ENCODE measurements around the gene NFU1. TPM values are rescaled to one million over a fixed set of nuclear protein-coding genes. Genes with fewer than 3 reads are reported as not detected.

The NFU1 gene
- total RNA-seq, 2 donors from 2014 or later = 37.0 to 37.9 TPM

DNA sequence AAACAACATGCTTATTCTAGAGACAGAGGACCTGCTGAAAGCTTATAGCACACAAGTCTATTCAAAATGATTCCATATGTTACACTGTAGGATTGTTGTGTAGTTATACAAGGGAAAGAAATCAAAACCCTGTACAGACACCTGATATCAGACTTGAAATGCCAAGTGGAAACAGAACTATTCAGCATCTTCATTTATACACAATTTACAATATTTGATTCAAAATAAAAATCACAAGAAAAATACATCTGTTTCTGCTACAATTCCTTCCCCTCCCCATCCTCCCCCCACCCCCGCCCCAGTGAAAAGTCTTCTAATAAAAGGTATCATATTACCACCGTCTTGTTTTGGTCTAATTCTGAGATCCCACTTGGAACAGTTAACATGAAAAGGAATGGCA is 37.5 kb upstream of the NFU1 start:
- no peaks in the 10 kb centered on the region for H3K27me3 ChIP-seq (ENCODE audit: control insufficient read depth, insufficient read depth, low read length, poor library complexity, severe bottlenecking)
- H3K36me3 ChIP-seq (ENCODE audit: control insufficient read depth, insufficient read depth, low read length) = no peaks in the 10 kb centered on the region
- H3K36me3 Mint-ChIP-seq (ENCODE audit: low read depth) = no peaks in the 10 kb centered on the region
- no peak for DNase-seq
- peaks cover 3% of the 10 kb centered on the region for H3K4me1 Mint-ChIP-seq
- TF ChIP-seq, protein P1, sequence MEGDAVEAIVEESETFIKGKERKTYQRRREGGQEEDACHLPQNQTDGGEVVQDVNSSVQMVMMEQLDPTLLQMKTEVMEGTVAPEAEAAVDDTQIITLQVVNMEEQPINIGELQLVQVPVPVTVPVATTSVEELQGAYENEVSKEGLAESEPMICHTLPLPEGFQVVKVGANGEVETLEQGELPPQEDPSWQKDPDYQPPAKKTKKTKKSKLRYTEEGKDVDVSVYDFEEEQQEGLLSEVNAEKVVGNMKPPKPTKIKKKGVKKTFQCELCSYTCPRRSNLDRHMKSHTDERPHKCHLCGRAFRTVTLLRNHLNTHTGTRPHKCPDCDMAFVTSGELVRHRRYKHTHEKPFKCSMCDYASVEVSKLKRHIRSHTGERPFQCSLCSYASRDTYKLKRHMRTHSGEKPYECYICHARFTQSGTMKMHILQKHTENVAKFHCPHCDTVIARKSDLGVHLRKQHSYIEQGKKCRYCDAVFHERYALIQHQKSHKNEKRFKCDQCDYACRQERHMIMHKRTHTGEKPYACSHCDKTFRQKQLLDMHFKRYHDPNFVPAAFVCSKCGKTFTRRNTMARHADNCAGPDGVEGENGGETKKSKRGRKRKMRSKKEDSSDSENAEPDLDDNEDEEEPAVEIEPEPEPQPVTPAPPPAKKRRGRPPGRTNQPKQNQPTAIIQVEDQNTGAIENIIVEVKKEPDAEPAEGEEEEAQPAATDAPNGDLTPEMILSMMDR (conservative IDR thresholded peaks at IDR 0.05) = no peak
- no peak overlapping the region for H3K4me3 Mint-ChIP-seq
- 85 to 100% methylated on average over 1 of the region's 2 CpGs for WGBS, 2 experiments (ENCODE audit: insufficient coverage in 1 of 2, insufficient read length in 1 of 2)
- no peaks in the 10 kb centered on the region for H3K9me3 ChIP-seq (ENCODE audit: control insufficient read depth, low read length)
- H3K27ac Mint-ChIP-seq = no peak overlapping the region
- no peak overlapping the region for H3K27ac ChIP-seq (ENCODE audit: low read depth, low read length)
- H3K4me1 ChIP-seq (ENCODE audit: control insufficient read depth, insufficient read depth, low read length) = no peaks in the 10 kb centered on the region
- no peak overlapping the region for H3K4me3 ChIP-seq (ENCODE audit: low read length)
- no peak overlapping the region for H3K9ac ChIP-seq (ENCODE audit: extremely low read depth, low read length, poor library complexity, severe bottlenecking)
- no peaks in the 10 kb centered on the region for H3K27me3 Mint-ChIP-seq (ENCODE audit: insufficient read depth)
- H3K9me3 Mint-ChIP-seq = no peaks in the 10 kb centered on the region

DNA sequence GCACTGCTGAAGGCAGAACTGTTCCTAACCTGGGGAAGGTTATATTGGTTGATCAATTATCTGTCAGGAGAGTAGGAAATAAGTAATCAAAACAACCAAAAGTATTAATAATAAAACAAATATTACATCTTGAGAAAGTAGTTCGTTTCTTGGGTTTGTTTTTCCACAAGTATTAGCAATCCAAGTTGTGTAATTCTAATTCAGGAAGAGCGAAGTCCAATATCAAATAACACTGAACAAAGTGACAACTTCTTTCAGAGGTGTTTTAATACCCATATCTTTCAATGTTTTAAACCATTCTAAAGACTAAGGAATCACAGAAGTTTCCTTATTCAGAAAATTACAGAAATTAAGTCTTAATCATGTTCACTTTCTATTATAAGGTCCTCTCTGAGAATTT is 34.6 kb upstream of the NFU1 start:
- Histone ChIP-seq H3K4me3 (ENCODE audit: low read length) (no peak overlapping the region), H3K27ac (ENCODE audit: low read depth, low read length) (no peak overlapping the region), H3K36me3 (ENCODE audit: control insufficient read depth, insufficient read depth, low read length) (no peaks in the 10 kb centered on the region), H3K4me1 (ENCODE audit: control insufficient read depth, insufficient read depth, low read length) (no peaks in the 10 kb centered on the region), H3K27me3 (ENCODE audit: control insufficient read depth, insufficient read depth, low read length, poor library complexity, severe bottlenecking) (no peaks in the 10 kb centered on the region), H3K9ac (ENCODE audit: extremely low read depth, low read length, poor library complexity, severe bottlenecking) (no peak overlapping the region), H3K9me3 (ENCODE audit: control insufficient read depth, low read length) (no peaks in the 10 kb centered on the region)
- Mint-ChIP-seq H3K9me3 (no peaks in the 10 kb centered on the region), H3K36me3 (ENCODE audit: low read depth) (no peaks in the 10 kb centered on the region), H3K4me1 (peaks cover 3% of the 10 kb centered on the region), H3K27ac (no peak overlapping the region), H3K4me3 (no peak overlapping the region), H3K27me3 (ENCODE audit: insufficient read depth) (no peaks in the 10 kb centered on the region)
- TF ChIP-seq, protein P1 (conservative IDR thresholded peaks at IDR 0.05) = no peak
- WGBS, 2 experiments (ENCODE audit: insufficient coverage in 1 of 2, insufficient read length in 1 of 2) = 87 to 100% methylated on average over 1 to 2 of the region's 2 CpGs
- no peak for DNase-seq

DNA sequence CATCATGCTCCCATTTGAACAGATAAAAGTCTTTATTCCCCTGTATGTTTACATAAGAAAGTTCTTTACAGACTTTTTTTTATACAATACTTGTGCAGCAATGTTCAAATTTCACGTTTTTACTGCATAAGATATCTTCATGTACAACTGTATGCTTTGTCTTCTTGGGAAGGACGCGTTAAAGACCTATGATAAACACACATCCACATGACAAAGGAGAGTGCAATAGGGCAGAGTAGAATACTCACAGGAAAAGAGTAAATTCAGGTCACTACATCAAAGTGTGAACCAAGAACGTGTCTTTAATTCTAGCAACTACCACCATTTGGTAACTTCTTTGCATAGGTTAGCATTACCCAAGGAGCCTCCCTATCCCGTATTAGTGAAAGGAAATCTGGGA is 33.7 kb upstream of the NFU1 start:
- H3K27ac Mint-ChIP-seq = no peak overlapping the region
- Histone ChIP-seq H3K36me3 (ENCODE audit: control insufficient read depth, insufficient read depth, low read length) (peaks cover 2% of the 10 kb centered on the region), H3K4me1 (ENCODE audit: control insufficient read depth, insufficient read depth, low read length) (no peaks in the 10 kb centered on the region), H3K27ac (ENCODE audit: low read depth, low read length) (no peak overlapping the region), H3K9me3 (ENCODE audit: control insufficient read depth, low read length) (no peaks in the 10 kb centered on the region), H3K9ac (ENCODE audit: extremely low read depth, low read length, poor library complexity, severe bottlenecking) (no peak overlapping the region), H3K4me3 (ENCODE audit: low read length) (no peak overlapping the region), H3K27me3 (ENCODE audit: control insufficient read depth, insufficient read depth, low read length, poor library complexity, severe bottlenecking) (no peaks in the 10 kb centered on the region)
- TF ChIP-seq, protein P1 (conservative IDR thresholded peaks at IDR 0.05) = no peak
- no peaks in the 10 kb centered on the region for H3K9me3 Mint-ChIP-seq
- H3K4me1 Mint-ChIP-seq = peaks cover 3% of the 10 kb centered on the region
- WGBS, 2 experiments (ENCODE audit: insufficient coverage in 1 of 2, insufficient read length in 1 of 2) = 71 to 73% methylated on average over 3 to 5 of the region's 5 CpGs
- peaks cover 6% of the 10 kb centered on the region for H3K36me3 Mint-ChIP-seq (ENCODE audit: low read depth)
- no peak overlapping the region for H3K4me3 Mint-ChIP-seq
- no peak for DNase-seq
- no peaks in the 10 kb centered on the region for H3K27me3 Mint-ChIP-seq (ENCODE audit: insufficient read depth)

Measured in endodermal cell (in vitro differentiated cells).